ENCODE data around the gene NUP210. TPM values are rescaled to one million over a fixed set of nuclear protein-coding genes. Genes with fewer than 3 reads are reported as not detected.

The NUP210 gene
- polyA plus RNA-seq, 1 of the 3 experiments (the other 2 are of a cell fraction) = 1.8 TPM

DNA sequence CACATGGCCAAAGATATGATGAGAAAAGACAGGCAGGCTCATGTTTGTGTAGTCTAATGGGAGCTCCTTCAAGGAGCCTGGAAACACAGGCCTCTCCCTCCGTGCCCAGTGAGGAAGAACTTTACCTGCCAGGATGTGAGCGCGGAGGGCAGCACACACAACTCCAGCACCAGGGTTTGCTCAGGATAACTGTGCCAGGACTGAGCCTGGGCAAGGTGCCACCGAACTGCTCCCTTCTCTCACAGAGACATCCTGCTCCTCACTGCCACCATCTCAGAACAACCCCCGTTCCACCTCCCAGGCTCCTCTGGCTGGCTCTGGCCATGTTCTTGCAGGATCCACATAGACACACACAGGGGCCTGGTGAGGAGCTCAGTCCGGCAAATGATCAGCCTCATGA lies 87.4 kb downstream of the NUP210 start:
- no peak overlapping the region for H2AFZ ChIP-seq (ENCODE audit: low read depth)
- ChIA-PET CTCF (interaction anchor here (1.4 to 2.1 kb wide), 3 partner anchors 12 to 240 kb away, joined by 4 to 8 read pairs (median 4); no protein-coding TSS in a partner anchor), POLR2A (no interaction called here)
- TF ChIP-seq, protein P1, sequence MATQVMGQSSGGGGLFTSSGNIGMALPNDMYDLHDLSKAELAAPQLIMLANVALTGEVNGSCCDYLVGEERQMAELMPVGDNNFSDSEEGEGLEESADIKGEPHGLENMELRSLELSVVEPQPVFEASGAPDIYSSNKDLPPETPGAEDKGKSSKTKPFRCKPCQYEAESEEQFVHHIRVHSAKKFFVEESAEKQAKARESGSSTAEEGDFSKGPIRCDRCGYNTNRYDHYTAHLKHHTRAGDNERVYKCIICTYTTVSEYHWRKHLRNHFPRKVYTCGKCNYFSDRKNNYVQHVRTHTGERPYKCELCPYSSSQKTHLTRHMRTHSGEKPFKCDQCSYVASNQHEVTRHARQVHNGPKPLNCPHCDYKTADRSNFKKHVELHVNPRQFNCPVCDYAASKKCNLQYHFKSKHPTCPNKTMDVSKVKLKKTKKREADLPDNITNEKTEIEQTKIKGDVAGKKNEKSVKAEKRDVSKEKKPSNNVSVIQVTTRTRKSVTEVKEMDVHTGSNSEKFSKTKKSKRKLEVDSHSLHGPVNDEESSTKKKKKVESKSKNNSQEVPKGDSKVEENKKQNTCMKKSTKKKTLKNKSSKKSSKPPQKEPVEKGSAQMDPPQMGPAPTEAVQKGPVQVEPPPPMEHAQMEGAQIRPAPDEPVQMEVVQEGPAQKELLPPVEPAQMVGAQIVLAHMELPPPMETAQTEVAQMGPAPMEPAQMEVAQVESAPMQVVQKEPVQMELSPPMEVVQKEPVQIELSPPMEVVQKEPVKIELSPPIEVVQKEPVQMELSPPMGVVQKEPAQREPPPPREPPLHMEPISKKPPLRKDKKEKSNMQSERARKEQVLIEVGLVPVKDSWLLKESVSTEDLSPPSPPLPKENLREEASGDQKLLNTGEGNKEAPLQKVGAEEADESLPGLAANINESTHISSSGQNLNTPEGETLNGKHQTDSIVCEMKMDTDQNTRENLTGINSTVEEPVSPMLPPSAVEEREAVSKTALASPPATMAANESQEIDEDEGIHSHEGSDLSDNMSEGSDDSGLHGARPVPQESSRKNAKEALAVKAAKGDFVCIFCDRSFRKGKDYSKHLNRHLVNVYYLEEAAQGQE (IDR thresholded peaks at IDR 0.05; ENCODE audit: low read depth, low read length) = no peak
- TF ChIP-seq GATA2 (CRISPR knock-in tag; IDR thresholded peaks at IDR 0.05) = no peak
- no peak for TF ChIP-seq FOXM1 (IDR thresholded peaks at IDR 0.05; ENCODE audit: low read depth)
- TF ChIP-seq ELF1 (IDR thresholded peaks at IDR 0.05) = no peak
- TF ChIP-seq, protein P2, sequence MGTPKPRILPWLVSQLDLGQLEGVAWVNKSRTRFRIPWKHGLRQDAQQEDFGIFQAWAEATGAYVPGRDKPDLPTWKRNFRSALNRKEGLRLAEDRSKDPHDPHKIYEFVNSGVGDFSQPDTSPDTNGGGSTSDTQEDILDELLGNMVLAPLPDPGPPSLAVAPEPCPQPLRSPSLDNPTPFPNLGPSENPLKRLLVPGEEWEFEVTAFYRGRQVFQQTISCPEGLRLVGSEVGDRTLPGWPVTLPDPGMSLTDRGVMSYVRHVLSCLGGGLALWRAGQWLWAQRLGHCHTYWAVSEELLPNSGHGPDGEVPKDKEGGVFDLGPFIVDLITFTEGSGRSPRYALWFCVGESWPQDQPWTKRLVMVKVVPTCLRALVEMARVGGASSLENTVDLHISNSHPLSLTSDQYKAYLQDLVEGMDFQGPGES (IDR thresholded peaks at IDR 0.05; ENCODE audit: low read depth, low read length) = no peak
- TF ChIP-seq JUND (IDR thresholded peaks at IDR 0.05) = no peak
- TF ChIP-seq GABPA (IDR thresholded peaks at IDR 0.05; ENCODE audit: low read depth) = no peak
- no peak for TF ChIP-seq POLR2AphosphoS5 (IDR thresholded peaks at IDR 0.05; ENCODE audit: low read depth, low read length)
- no peak for TF ChIP-seq CHD2 (IDR thresholded peaks at IDR 0.05; ENCODE audit: low read length, partially characterized antibody)
- TF ChIP-seq, protein P3, sequence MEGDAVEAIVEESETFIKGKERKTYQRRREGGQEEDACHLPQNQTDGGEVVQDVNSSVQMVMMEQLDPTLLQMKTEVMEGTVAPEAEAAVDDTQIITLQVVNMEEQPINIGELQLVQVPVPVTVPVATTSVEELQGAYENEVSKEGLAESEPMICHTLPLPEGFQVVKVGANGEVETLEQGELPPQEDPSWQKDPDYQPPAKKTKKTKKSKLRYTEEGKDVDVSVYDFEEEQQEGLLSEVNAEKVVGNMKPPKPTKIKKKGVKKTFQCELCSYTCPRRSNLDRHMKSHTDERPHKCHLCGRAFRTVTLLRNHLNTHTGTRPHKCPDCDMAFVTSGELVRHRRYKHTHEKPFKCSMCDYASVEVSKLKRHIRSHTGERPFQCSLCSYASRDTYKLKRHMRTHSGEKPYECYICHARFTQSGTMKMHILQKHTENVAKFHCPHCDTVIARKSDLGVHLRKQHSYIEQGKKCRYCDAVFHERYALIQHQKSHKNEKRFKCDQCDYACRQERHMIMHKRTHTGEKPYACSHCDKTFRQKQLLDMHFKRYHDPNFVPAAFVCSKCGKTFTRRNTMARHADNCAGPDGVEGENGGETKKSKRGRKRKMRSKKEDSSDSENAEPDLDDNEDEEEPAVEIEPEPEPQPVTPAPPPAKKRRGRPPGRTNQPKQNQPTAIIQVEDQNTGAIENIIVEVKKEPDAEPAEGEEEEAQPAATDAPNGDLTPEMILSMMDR (IDR thresholded peaks at IDR 0.05) = no peak
- TF ChIP-seq SMC3 (IDR thresholded peaks at IDR 0.05; ENCODE audit: low read depth, low read length) = no peak
- TF ChIP-seq RXRA (IDR thresholded peaks at IDR 0.05; ENCODE audit: borderline replicate concordance, low read depth) = no peak
- no peak for TF ChIP-seq MEF2A (IDR thresholded peaks at IDR 0.05; ENCODE audit: borderline replicate concordance, low read depth)
- TF ChIP-seq EP300 (IDR thresholded peaks at IDR 0.05; ENCODE audit: borderline replicate concordance in 1 of 2, low read depth in 1 of 2, low read length in 1 of 2) = no peak
- TF ChIP-seq TAF1 (IDR thresholded peaks at IDR 0.05; ENCODE audit: borderline replicate concordance, low read depth, low read length) = no peak
- TF ChIP-seq, protein P4, sequence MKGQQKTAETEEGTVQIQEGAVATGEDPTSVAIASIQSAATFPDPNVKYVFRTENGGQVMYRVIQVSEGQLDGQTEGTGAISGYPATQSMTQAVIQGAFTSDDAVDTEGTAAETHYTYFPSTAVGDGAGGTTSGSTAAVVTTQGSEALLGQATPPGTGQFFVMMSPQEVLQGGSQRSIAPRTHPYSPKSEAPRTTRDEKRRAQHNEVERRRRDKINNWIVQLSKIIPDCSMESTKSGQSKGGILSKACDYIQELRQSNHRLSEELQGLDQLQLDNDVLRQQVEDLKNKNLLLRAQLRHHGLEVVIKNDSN (IDR thresholded peaks at IDR 0.05; ENCODE audit: borderline replicate concordance, low read depth) = no peak
- TF ChIP-seq FOXJ3 (CRISPR knock-in tag; IDR thresholded peaks at IDR 0.05) = no peak
- TF ChIP-seq RFX5 (IDR thresholded peaks at IDR 0.05; ENCODE audit: low read length) = no peak
- TF ChIP-seq, protein P5, sequence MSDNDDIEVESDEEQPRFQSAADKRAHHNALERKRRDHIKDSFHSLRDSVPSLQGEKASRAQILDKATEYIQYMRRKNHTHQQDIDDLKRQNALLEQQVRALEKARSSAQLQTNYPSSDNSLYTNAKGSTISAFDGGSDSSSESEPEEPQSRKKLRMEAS (IDR thresholded peaks at IDR 0.05; ENCODE audit: low read depth) = no peak
- no peak for TF ChIP-seq FOSL2 (IDR thresholded peaks at IDR 0.05; ENCODE audit: borderline replicate concordance, low read depth)
- H3K9me3 ChIP-seq = no peaks in the 10 kb centered on the region
- H3K4me1 ChIP-seq (ENCODE audit: control insufficient read depth in 1 of 2, insufficient read depth in 2 of 2, low read depth in 1 of 2, low read length in 1 of 2) = no peaks in the 10 kb centered on the region
- no peak overlapping the region for H3K27ac ChIP-seq (ENCODE audit: low read depth in 2 of 2, low read length in 1 of 2)
- H3K36me3 ChIP-seq (replicated peaks in 1 of 2; ENCODE audit: control insufficient read depth in 1 of 2, insufficient read depth in 2 of 2, low read length in 1 of 2) = no peaks in the 10 kb centered on the region
- H3K79me2 ChIP-seq (ENCODE audit: insufficient read depth) = no peaks in the 10 kb centered on the region
- H3K9me2 ChIP-seq = no peaks in the 10 kb centered on the region
- no peak overlapping the region for H3K9ac ChIP-seq
- no peak overlapping the region for H3K4me2 ChIP-seq
- no peak overlapping the region for H3K4me3 ChIP-seq (ENCODE audit: low read depth in 2 of 2, low read length in 1 of 2)
- no peaks in the 10 kb centered on the region for H4K20me1 ChIP-seq (ENCODE audit: insufficient read depth)
- H3F3A ChIP-seq (replicated peaks; ENCODE audit: insufficient read depth) = no peaks in the 10 kb centered on the region
- H3K27me3 ChIP-seq (ENCODE audit: insufficient read depth) = 0 out of 2 replicates have a peak, but pooled peaks cover 6% of the 10 kb centered on the region
- DNase-seq = no peak
- 43% methylated on average over 2 of the region's 6 CpGs for WGBS (ENCODE audit: low lambda C conversion rate)

Measured in SK-N-SH (cell line).